Right lobe of liver (tissue), 4 donors: Measurements from ENCODE around the gene TCF4.

ENCODE experiments used
- CTCF ChIP-seq, 4 donors: fragments of 200-600 bp in 3 of 4; fragments of 450-650 bp in 1 of 4; IDR thresholded peaks; one replicate each; pipeline versions ENCODE4 v1.5.1 to v1.8.0; 2016 to 2022; ENCODE audit warnings: antibody characterized with exemption in 4 of 4, mild to moderate bottlenecking in 2 of 4
- POLR2A ChIP-seq: fragments of 450-650 bp; IDR thresholded peaks from one replicate; pipeline ENCODE4 v1.6.1; 2017; ENCODE audit warnings: antibody characterized with exemption, mild to moderate bottlenecking
- donor health status: DM: no; HTN: no; CAD: no.
- donor health status: DM: no; HTN: no; CAD: no.
- donor health status: DM: no; HTN: yes; CAD: no.

- TF ChIP-seq CTCF (IDR thresholded peaks at IDR 0.05) (no peak), POLR2A (no peak)
These were observed 98.7 kb downstream of the TCF4 start for GRCh38 chr18:55489034-55489986.
